Suppressor macrophage (primary cell): ENCODE results near the gene ACVRL1.

Experiments used
- DNase-seq, 4 experiments: peaks; one replicate each; pipeline ENCODE4 v3.0.0-alpha.2; 2020 to 2022
- total RNA-seq, 17 experiments: gene quantifications; one replicate each; lab custom pipeline; 2026; ENCODE audit warnings: mixed read lengths in 6 of 17, inconsistent platforms in 3 of 17; lab: John Stamatoyannopoulos, UW

ACVRL1 gene
- 9.9 to 26.4 (median 17.5) reads per million in 17 experiments for total RNA-seq

GRCh38 chr12:51907083-51907855 lies at the start of gene ACVRL1:
Gene ACVRL1 (plus strand): TSS chr12:51907504. CDS start chr12:51912475, 4,971 bp downstream.
- DNase-seq = no peak

- no peak for DNase-seq
Observed at GRCh38 chr12:51860986-51861385, 46.3 kb upstream of the ACVRL1 start.

GRCh38 chr12:51862947-51863346 lies 44.4 kb upstream of the ACVRL1 start:
- no peak for DNase-seq

GRCh38 chr12:51863363-51863932 lies 43.9 kb upstream of the ACVRL1 start:
- DNase-seq = no peak

- DNase-seq = peak in 1 of 4 experiments; percentile 36
Observed at GRCh38 chr12:51863933-51864832, 43.1 kb upstream of the ACVRL1 start.

- DNase-seq = peak in 1 of 4 experiments; percentile 28
Observed at GRCh38 chr12:51864833-51865670, 42.3 kb upstream of the ACVRL1 start.

- DNase-seq = no peak
Observed at GRCh38 chr12:51865757-51866270, 41.5 kb upstream of the ACVRL1 start.

- no peak for DNase-seq
Observed at GRCh38 chr12:51866324-51866723, 41.0 kb upstream of the ACVRL1 start.

GRCh38 chr12:51866762-51867161 lies 40.5 kb upstream of the ACVRL1 start:
- DNase-seq = no peak

GRCh38 chr12:51867371-51867770 lies 39.9 kb upstream of the ACVRL1 start:
- no peak for DNase-seq

- no peak for DNase-seq
Observed at GRCh38 chr12:51867796-51868428, 39.4 kb upstream of the ACVRL1 start.

- DNase-seq = no peak
Observed at GRCh38 chr12:51868821-51869495, 38.3 kb upstream of the ACVRL1 start.

- no peak for DNase-seq
Observed at GRCh38 chr12:51869496-51869865, 37.8 kb upstream of the ACVRL1 start.

GRCh38 chr12:51869931-51870330 lies 37.4 kb upstream of the ACVRL1 start:
- DNase-seq = peak; percentile 36 to 61 (median 56)

GRCh38 chr12:51870504-51870903 lies 36.8 kb upstream of the ACVRL1 start:
- no peak for DNase-seq

- peak; percentile 88 to 90 (median 90) for DNase-seq
Observed at GRCh38 chr12:51871126-51871525, 36.2 kb upstream of the ACVRL1 start.

GRCh38 chr12:51871918-51872688 lies 35.2 kb upstream of the ACVRL1 start:
- DNase-seq = no peak

GRCh38 chr12:51872689-51872981 lies 34.7 kb upstream of the ACVRL1 start:
- DNase-seq = no peak

- no peak for DNase-seq
Observed at GRCh38 chr12:51873251-51873994, 33.9 kb upstream of the ACVRL1 start.

GRCh38 chr12:51874000-51874399 lies 33.3 kb upstream of the ACVRL1 start:
- DNase-seq = no peak
